SK-N-SH treated with all-trans-retinoic acid at 6 μM for 48 hours (cell line): ENCODE measurements around the gene LTO1.

Experiments used
- ARNTL ChIP-seq: fragments of 450-650 bp; formaldehyde crosslinking; IDR thresholded peaks from 2 replicates; pipeline ENCODE4 v1.5.0; 2020; ENCODE audit warnings: low read depth, mild to moderate bottlenecking, moderate library complexity, borderline replicate concordance
- BACH2 ChIP-seq: fragments of 250-450 bp; sonication (Bioruptor Pico); IDR thresholded peaks from 2 replicates; pipeline ENCODE4 v1.9.0; 2021; ENCODE audit warnings: mild to moderate bottlenecking, borderline replicate concordance
- CSDC2 ChIP-seq: fragments of 250-450 bp; sonication (Bioruptor Pico); IDR thresholded peaks from 2 replicates; pipeline ENCODE4 v1.5.0; 2020; ENCODE audit warnings: mild to moderate bottlenecking, moderate library complexity
- CSRNP3 ChIP-seq: fragments of 250-450 bp; sonication (Bioruptor Pico); IDR thresholded peaks from 2 replicates; pipeline ENCODE4 v1.5.1; 2021; ENCODE audit warnings: mild to moderate bottlenecking, moderate library complexity
- ESRRG ChIP-seq: fragments of 250-450 bp; sonication (Bioruptor Pico); IDR thresholded peaks from 2 replicates; pipeline ENCODE4 v1.6.1; 2021; ENCODE audit warnings: mild to moderate bottlenecking
- OSR1 ChIP-seq: fragments of 250-450 bp; sonication (Bioruptor Pico); IDR thresholded peaks from 2 replicates; pipeline ENCODE4 v1.8.0; 2022; ENCODE audit warnings: moderate library complexity, mild to moderate bottlenecking, inconsistent platforms
- PATZ1 ChIP-seq: fragments of 250-450 bp; sonication (Bioruptor Pico); IDR thresholded peaks from 2 replicates; pipeline ENCODE4 v1.8.0; 2020; ENCODE audit warnings: mild to moderate bottlenecking, moderate library complexity, borderline replicate concordance
- POU6F1 ChIP-seq: fragments of 250-450 bp; sonication (Bioruptor Pico); IDR thresholded peaks from 2 replicates; pipeline ENCODE4 v1.8.0; 2021; ENCODE audit warnings: low read depth, mild to moderate bottlenecking, moderate library complexity, borderline replicate concordance
- PPARA ChIP-seq: fragments of 250-450 bp; sonication (Bioruptor Pico); IDR thresholded peaks from 2 replicates; pipeline ENCODE4 v1.5.0; 2020; ENCODE audit warnings: mild to moderate bottlenecking, borderline replicate concordance
- SNAI2 ChIP-seq: fragments of 250-450 bp; sonication (Bioruptor Pico); IDR thresholded peaks from 2 replicates; pipeline ENCODE4 v1.5.0; 2020; ENCODE audit warnings: mild to moderate bottlenecking, moderate library complexity
- TOX ChIP-seq: fragments of 250-450 bp; sonication (Bioruptor Pico); IDR thresholded peaks from 2 replicates; pipeline ENCODE4 v1.8.0; 2021; ENCODE audit warnings: mild to moderate bottlenecking, moderate library complexity, borderline replicate concordance
- ZFP30 ChIP-seq: fragments of 450-650 bp; formaldehyde crosslinking; IDR thresholded peaks from 2 replicates; pipeline ENCODE4 v1.5.0; 2022; ENCODE audit warnings: mild to moderate bottlenecking, moderate library complexity
- ZNF8 ChIP-seq: fragments of 450-650 bp; formaldehyde crosslinking; IDR thresholded peaks from 2 replicates; pipeline ENCODE4 v1.5.0; 2020; ENCODE audit warnings: mild to moderate bottlenecking, moderate library complexity

GRCh38 chr11:69625476-69625875 lies 49.7 kb downstream of the LTO1 start:
- no peak for TF ChIP-seq SNAI2 (CRISPR knock-in tag)
- TF ChIP-seq CSDC2 = no peak
- no peak for TF ChIP-seq OSR1 (CRISPR knock-in tag)
- TF ChIP-seq ESRRG (CRISPR knock-in tag) = no peak
- TF ChIP-seq ZNF8 (CRISPR knock-in tag) = no peak
- no peak for TF ChIP-seq CSRNP3 (CRISPR knock-in tag)
- TF ChIP-seq BACH2 (CRISPR knock-in tag) = no peak
- TF ChIP-seq ARNTL = no peak
- TF ChIP-seq POU6F1 (CRISPR knock-in tag) = no peak
- TF ChIP-seq TOX (CRISPR knock-in tag) = no peak
- no peak for TF ChIP-seq PPARA (CRISPR knock-in tag)
- TF ChIP-seq PATZ1 (CRISPR knock-in tag) = no peak
- TF ChIP-seq ZFP30 = no peak
